IMR-90 (cell line): ENCODE results near the gene MRPL19. TPM values are rescaled to one million over a fixed set of nuclear protein-coding genes. Genes with fewer than 3 reads are reported as not detected.

Experiments used
- ATAC-seq: fragments of 200-7000 bp; cut with Tn5 transposase; 2 replicates; pipeline ENCODE4 v1.9.1; 2020; ENCODE audit warnings: low read depth, mild to moderate bottlenecking, moderate library complexity
- BruUV-seq: library from RNA; stranded (reverse); fragments of 400-500 nt; replicated peaks from 2 replicates; lab custom pipeline; 2021; lab: Mats Ljungman, UMichigan
- CTCF ChIA-PET: fragments of 300-600 bp; formaldehyde crosslinking; extraction: SDS; loops from one replicate; lab custom pipeline; 2021; ENCODE audit warnings: antibody characterized with exemption; lab: Yijun Ruan, JAX
- POLR2A ChIA-PET: fragments of 300-600 bp; sonication (Branson Sonifier 250); formaldehyde crosslinking; loops from one replicate; lab custom pipeline; 2022; ENCODE audit warnings: antibody characterized with exemption; ENCODE audit not compliant: unreplicated experiment; lab: Charles Lee
- DNase-seq: peaks from one replicate; pipeline ENCODE4 v3.0.0; 2013
- H2AFZ ChIP-seq: replicated peaks from 2 replicates; pipeline ENCODE3; 2013; ENCODE audit warnings: low read length, mild to moderate bottlenecking; ENCODE audit not compliant: poor library complexity
- H2AK5ac ChIP-seq: 2 replicates; pipeline ENCODE4 v1.6.1; 2013; ENCODE audit warnings: low read depth, low read length, inconsistent platforms
- H2AK9ac ChIP-seq: replicated peaks from 2 replicates; pipeline ENCODE3; 2013; ENCODE audit warnings: mild to moderate bottlenecking, low read depth, low read length, moderate library complexity; ENCODE audit not compliant: poor library complexity
- H2BK120ac ChIP-seq: 2 replicates; pipeline ENCODE4 v1.6.1; 2013; ENCODE audit warnings: low read depth, low read length, inconsistent platforms
- H2BK15ac ChIP-seq: 3 replicates; pipeline ENCODE4 v1.6.1; 2013; ENCODE audit warnings: low read depth, low read length, inconsistent platforms
- H2BK20ac ChIP-seq: 2 replicates; pipeline ENCODE4 v1.6.1; 2013; ENCODE audit warnings: low read depth, mild to moderate bottlenecking, inconsistent platforms, low read length, moderate library complexity
- H2BK5ac ChIP-seq: 2 replicates; pipeline ENCODE4 v1.6.1; 2013; ENCODE audit warnings: mild to moderate bottlenecking, low read depth, low read length, inconsistent platforms; ENCODE audit not compliant: poor library complexity, severe bottlenecking
- H3K14ac ChIP-seq: replicated peaks from 2 replicates; pipeline ENCODE4 v1.6.1; 2013; ENCODE audit warnings: low read depth, low read length, inconsistent platforms
- H3K18ac ChIP-seq: 2 replicates; pipeline ENCODE4 v1.6.1; 2013; ENCODE audit warnings: low read depth, low read length, control low read depth
- H3K23ac ChIP-seq: 2 replicates; pipeline ENCODE4 v1.6.1; 2013; ENCODE audit warnings: low read depth, low read length, inconsistent platforms
- H3K27ac ChIP-seq: 2 replicates; pipeline ENCODE4 v1.5.1; 2013; ENCODE audit warnings: mild to moderate bottlenecking, control low read depth, low read length; ENCODE audit not compliant: insufficient read depth
- H3K27me3 ChIP-seq: 2 replicates; pipeline ENCODE4 v1.6.1; 2013; ENCODE audit warnings: low read length; ENCODE audit not compliant: control insufficient read depth, insufficient read depth
- H3K36me3 ChIP-seq: 2 replicates; pipeline ENCODE4 v1.6.1; 2013; ENCODE audit warnings: low read length, mixed read lengths; ENCODE audit not compliant: control insufficient read depth, insufficient read depth
- H3K4ac ChIP-seq: 2 replicates; pipeline ENCODE4 v1.6.1; 2013; ENCODE audit warnings: low read depth, low read length, inconsistent platforms
- H3K4me1 ChIP-seq: 2 replicates; pipeline ENCODE4 v1.6.1; 2013; ENCODE audit warnings: low read length, mixed read lengths; ENCODE audit not compliant: control insufficient read depth, insufficient read depth
- H3K4me2 ChIP-seq: 2 replicates; pipeline ENCODE4 v1.6.1; 2013; ENCODE audit warnings: low read depth, mild to moderate bottlenecking, control low read depth, low read length, moderate library complexity
- H3K4me3 ChIP-seq: 2 replicates; pipeline ENCODE4 v1.5.1; 2013; ENCODE audit warnings: low read depth, mild to moderate bottlenecking, control low read depth, low read length, moderate library complexity; ENCODE audit not compliant: insufficient read depth
- H3K56ac ChIP-seq: 2 replicates; pipeline ENCODE4 v1.6.1; 2013; ENCODE audit warnings: low read length, inconsistent platforms; ENCODE audit not compliant: insufficient read depth; ENCODE audit errors: extremely low read depth
- H3K79me1 ChIP-seq, 2 experiments: 2 replicates each; pipeline ENCODE4 v1.6.1; 2013; ENCODE audit warnings: low read length in 2 of 2, inconsistent platforms in 1 of 2, low read depth in 1 of 2
- H3K9ac ChIP-seq: 2 replicates; pipeline ENCODE4 v1.6.1; 2013; ENCODE audit warnings: low read depth, low read length, control low read depth
- H3K9me1 ChIP-seq: 2 replicates; pipeline ENCODE4 v1.6.1; 2013; ENCODE audit warnings: low read length, inconsistent platforms; ENCODE audit not compliant: insufficient read depth
- H3K9me3 ChIP-seq: 2 replicates; pipeline ENCODE4 v1.6.1; 2013; ENCODE audit warnings: low read length; ENCODE audit not compliant: control insufficient read depth, insufficient read depth
- H4K20me1 ChIP-seq: 2 replicates; pipeline ENCODE4 v1.6.1; 2013; ENCODE audit warnings: low read length, inconsistent platforms; ENCODE audit not compliant: insufficient read depth
- H4K5ac ChIP-seq: 2 replicates; pipeline ENCODE4 v1.6.1; 2013; ENCODE audit warnings: mild to moderate bottlenecking, low read depth, low read length, control low read depth
- H4K8ac ChIP-seq, 2 experiments: 2 replicates each; pipeline ENCODE4 v1.6.1; 2013; ENCODE audit warnings: low read depth in 2 of 2, low read length in 2 of 2, control low read depth in 1 of 2, inconsistent platforms in 1 of 2
- H4K91ac ChIP-seq: 2 replicates; pipeline ENCODE4 v1.6.1; 2013; ENCODE audit warnings: low read depth, low read length, inconsistent platforms; ENCODE audit not compliant: insufficient read depth
- BHLHE40 ChIP-seq: fragments of 150-350 bp; IDR thresholded peaks from 2 replicates; pipeline ENCODE4 v1.6.1; 2016; ENCODE audit warnings: mild to moderate bottlenecking, low read depth, low read length
- CEBPB ChIP-seq: IDR thresholded peaks from 2 replicates; pipeline ENCODE4 v1.6.1; 2012; ENCODE audit warnings: low read depth, low read length, improper control_type of control experiment
- CHD1 ChIP-seq: IDR thresholded peaks from 2 replicates; pipeline ENCODE4 v1.6.1; 2012; ENCODE audit warnings: low read depth, low read length, improper control_type of control experiment
- CTCF ChIP-seq: conservative IDR thresholded peaks from 2 replicates; pipeline ENCODE4 v1.5.1; 2012; ENCODE audit warnings: mild to moderate bottlenecking, low read depth, low read length, improper control_type of control experiment
- ELK1 ChIP-seq: fragments of 150-350 bp; IDR thresholded peaks from 2 replicates; pipeline ENCODE4 v1.6.1; 2016; ENCODE audit warnings: low read depth, mild to moderate bottlenecking, low read length, moderate library complexity, borderline replicate concordance
- FOS ChIP-seq: fragments of 150-350 bp; IDR thresholded peaks from 2 replicates; pipeline ENCODE4 v1.6.1; 2016; ENCODE audit warnings: low read depth, low read length
- MAFK ChIP-seq: IDR thresholded peaks from 2 replicates; pipeline ENCODE4 v1.6.1; 2012; ENCODE audit warnings: low read depth, low read length, improper control_type of control experiment
- MAZ ChIP-seq: IDR thresholded peaks from 2 replicates; pipeline ENCODE4 v1.6.1; 2012; ENCODE audit warnings: low read depth, mild to moderate bottlenecking, low read length, improper control_type of control experiment, moderate library complexity, borderline replicate concordance
- MXI1 ChIP-seq: IDR thresholded peaks from 2 replicates; pipeline ENCODE4 v1.6.1; 2012; ENCODE audit warnings: low read depth, mild to moderate bottlenecking, low read length, moderate library complexity, borderline replicate concordance
- NFE2L2 ChIP-seq: fragments of 150-350 bp; IDR thresholded peaks from 2 replicates; pipeline ENCODE4 v1.6.1; 2016; ENCODE audit warnings: low read depth, mild to moderate bottlenecking, low read length
- POLR2A ChIP-seq: IDR thresholded peaks from 2 replicates; pipeline ENCODE4 v1.6.1; 2012; ENCODE audit warnings: mild to moderate bottlenecking, low read depth, low read length
- RAD21 ChIP-seq: IDR thresholded peaks from 2 replicates; pipeline ENCODE4 v1.6.1; 2012; ENCODE audit warnings: low read length, improper control_type of control experiment
- RCOR1 ChIP-seq: IDR thresholded peaks from 2 replicates; pipeline ENCODE4 v1.6.1; 2012; ENCODE audit warnings: mild to moderate bottlenecking, low read length, improper control_type of control experiment; ENCODE audit not compliant: insufficient replicate concordance
- RFX5 ChIP-seq: IDR thresholded peaks from 2 replicates; pipeline ENCODE4 v1.8.0; 2012; ENCODE audit warnings: low read depth, mild to moderate bottlenecking, low read length, moderate library complexity
- SMC3 ChIP-seq: fragments of 150-350 bp; IDR thresholded peaks from 2 replicates; pipeline ENCODE4 v1.6.1; 2016; ENCODE audit warnings: low read depth, mild to moderate bottlenecking, antibody characterized with exemption, low read length, moderate library complexity
- USF2 ChIP-seq: fragments of 150-350 bp; IDR thresholded peaks from 2 replicates; pipeline ENCODE4 v1.6.1; 2017; ENCODE audit warnings: mild to moderate bottlenecking, antibody characterized with exemption, low read length, low read depth
- WGBS, 2 experiments: methylation state at CpG; one replicate each; pipeline versions ENCODE4 v1.1.5 to v1.1.7; 2013; ENCODE audit warnings: missing lambda C conversion rate in 2 of 2; ENCODE audit not compliant: insufficient read length in 1 of 2; ENCODE audit errors: extremely low coverage in 2 of 2; 5-methylcytosine and 5-hydroxymethylcytosine counted together
- dilution Hi-C: fragments of 300-500 bp; cut with HindIII; formaldehyde crosslinking; loops from one replicate; pipeline ENCODE4 v1.14.3; 2018; ENCODE audit warnings: low sequenced_read_pairs; ENCODE audit not compliant: unreplicated experiment
- in situ Hi-C: fragments of 300-500 bp; cut with MboI; formaldehyde crosslinking; loops from 3 replicates; pipeline ENCODE4 v1.14.3; 2019; ENCODE audit warnings: low sequenced_read_pairs, inconsistent platforms, mixed read lengths
- intact Hi-C: fragments of 100-400 bp; cut with micrococcal nuclease; formaldehyde crosslinking; loops from 2 replicates; pipeline ENCODE4 v1.10.0; 2022
- polyA plus RNA-seq, 3 experiments: library from polyadenylated mRNA; depleted of rRNA; stranded (reverse); fragments of >200 nt; gene quantifications; 2 replicates each; pipeline ENCODE4 v1.2.3, GENCODE V29; 2012; ENCODE audit warnings: low replicate concordance in 1 of 3
- total RNA-seq: library from RNA; depleted of rRNA; stranded (reverse); fragments of >200 nt; gene quantifications from 2 replicates; pipeline ENCODE4 v1.2.3, GENCODE V29; 2012

The MRPL19 gene
- total and polyA plus RNA-seq, 2 of the 4 experiments (the other 2 are of a cell fraction): 24.8 to 28.5 TPM

- BruUV-seq: no TSS peak
- H3K4me1 ChIP-seq: no peaks in the 10 kb centered on the region
- no peak overlapping the region for H3K56ac ChIP-seq
- H3K79me1 ChIP-seq: no peaks in the 10 kb centered on the region
- H2BK5ac ChIP-seq: no peak overlapping the region
- no peak overlapping the region for H2AK9ac ChIP-seq
- in situ Hi-C loops: loop anchor here (25.0 kb wide), 3 partner anchors 411 to 936 kb away; no protein-coding TSS in a partner anchor
- no peak overlapping the region for H2BK15ac ChIP-seq
- no peaks in the 10 kb centered on the region for H4K20me1 ChIP-seq
- ATAC-seq: no peak
- no peaks in the 10 kb centered on the region for H3K9me3 ChIP-seq
- dilution Hi-C loops: no loop called here
- peaks cover 16% of the 10 kb centered on the region for H3K27me3 ChIP-seq
- no peak overlapping the region for H3K9ac ChIP-seq
- H4K8ac ChIP-seq: no peak overlapping the region
- no peak overlapping the region for H3K23ac ChIP-seq
- ChIA-PET CTCF (no interaction called here), POLR2A (no interaction called here)
- H2AFZ ChIP-seq: no peak overlapping the region
- intact Hi-C loops: no loop called here
- H4K5ac ChIP-seq: no peak overlapping the region
- H3K4ac ChIP-seq: no peak overlapping the region
- no peak overlapping the region for H2BK120ac ChIP-seq
- TF ChIP-seq CTCF (no peak), RFX5 (no peak), FOS (no peak), CHD1 (no peak), USF2 (no peak), RCOR1 (no peak), ELK1 (no peak), CEBPB (no peak), RAD21 (no peak), MAFK (no peak), MXI1 (no peak), SMC3 (no peak), MAZ (no peak), NFE2L2 (no peak), POLR2A (no peak), BHLHE40 (no peak)
- no peaks in the 10 kb centered on the region for H3K36me3 ChIP-seq
- H3K4me3 ChIP-seq: no peak overlapping the region
- no peak overlapping the region for H3K27ac ChIP-seq
- WGBS, 2 experiments: no CpG with 5 or more reads among the region's 3 CpGs
- DNase-seq: no peak
- no peaks in the 10 kb centered on the region for H3K9me1 ChIP-seq
- H4K91ac ChIP-seq: no peak overlapping the region
- H2BK20ac ChIP-seq: no peak overlapping the region
- H3K14ac ChIP-seq: no peak overlapping the region
- no peak overlapping the region for H3K18ac ChIP-seq
- no peak overlapping the region for H3K4me2 ChIP-seq
- no peak overlapping the region for H2AK5ac ChIP-seq
Measured at GRCh38 chr2:75622929-75623328, 23.7 kb upstream of the MRPL19 start.
